Measurements from ENCODE around the gene PELI2. TPM values are rescaled to one million over a fixed set of nuclear protein-coding genes. Genes with fewer than 3 reads are reported as not detected.

The PELI2 gene
- total RNA-seq, 2 donors from 2014 or later: 31.6 to 41.8 TPM

DNA sequence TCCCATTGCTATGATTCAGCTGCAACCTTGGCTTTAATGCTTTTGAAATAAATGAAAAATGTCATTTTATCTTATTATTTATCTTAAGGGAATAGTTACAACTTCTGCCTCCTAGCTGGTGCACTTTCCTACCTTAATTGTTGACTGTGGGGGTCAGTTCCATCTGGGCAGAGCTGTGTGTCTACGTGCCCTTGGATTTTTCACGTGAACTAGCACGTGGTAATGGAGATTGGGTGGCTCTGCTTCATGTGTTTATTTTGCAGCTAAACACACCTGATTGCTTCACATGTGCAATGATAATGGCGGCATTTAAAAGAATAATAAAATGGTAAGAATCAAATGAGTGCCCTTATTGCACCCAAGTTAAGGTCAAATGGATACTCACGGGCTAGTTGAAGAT lies 10.6 kb upstream of the PELI2 start:
- Histone ChIP-seq H3K9me3 (no peaks in the 10 kb centered on the region), H3K27ac (peak overlapping the region; percentile 18 to 71 (median 42)), H3K36me3 (replicated peaks in 1 of 2; ENCODE audit: insufficient read depth in 1 of 2, low read depth in 2 of 2) (no peaks in the 10 kb centered on the region), H3K4me3 (no peak overlapping the region), H3K4me1 (peaks cover 17% of the 10 kb centered on the region), H3K27me3 (no peaks in the 10 kb centered on the region)
- no peak for TF ChIP-seq POLR2A (IDR thresholded peaks at IDR 0.05)
- TF ChIP-seq CTCF (IDR thresholded peaks at IDR 0.05): no peak
- peak; percentile 86 for ATAC-seq
- 35 to 45% methylated on average over 5 of the region's 5 CpGs for WGBS, 2 donors
- peak; percentile 40 to 74 (median 56) for DNase-seq
- intact Hi-C loops (cut with DNase I): no loop called here

DNA sequence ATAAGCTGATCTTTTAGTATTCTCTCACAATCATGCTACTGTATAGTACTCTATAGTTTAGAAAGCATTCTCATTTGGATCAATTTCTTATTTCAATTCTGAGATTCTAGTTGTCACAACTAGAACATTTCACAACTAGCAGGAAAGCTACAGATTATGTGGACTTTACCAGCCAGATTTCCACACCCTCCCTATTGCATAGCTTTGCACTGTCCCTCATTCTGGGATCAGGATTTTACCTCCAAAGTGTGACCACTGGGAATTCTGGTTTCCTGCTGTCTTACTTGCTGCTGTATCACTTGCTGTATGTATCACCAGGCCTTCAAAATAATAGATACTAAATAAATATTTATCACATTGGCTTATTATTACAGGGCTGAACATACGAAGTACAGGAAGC lies 10.2 kb upstream of the PELI2 start:
- Histone ChIP-seq H3K4me1 (peaks cover 17% of the 10 kb centered on the region), H3K36me3 (replicated peaks in 1 of 2; ENCODE audit: insufficient read depth in 1 of 2, low read depth in 2 of 2) (no peaks in the 10 kb centered on the region), H3K9me3 (no peaks in the 10 kb centered on the region), H3K27me3 (no peaks in the 10 kb centered on the region), H3K27ac (peak overlapping the region; percentile 18 to 71 (median 42)), H3K4me3 (no peak overlapping the region)
- DNase-seq: no peak
- TF ChIP-seq CTCF (IDR thresholded peaks at IDR 0.05): no peak
- TF ChIP-seq POLR2A (IDR thresholded peaks at IDR 0.05): no peak
- 30 to 33% methylated on average over 1 of the region's 1 CpG for WGBS, 2 donors
- intact Hi-C loops (cut with DNase I): no loop called here
- ATAC-seq: peak; percentile 34

- ATAC-seq (no peak), DNase-seq (no peak)
- intact Hi-C loops (cut with DNase I): no loop called here
- no peaks in the 10 kb centered on the region for H3K9me3 ChIP-seq
- H3K4me1 ChIP-seq: peaks cover 33% of the 10 kb centered on the region
- no peak overlapping the region for H3K4me3 ChIP-seq
- 85 to 90% methylated on average over 2 of the region's 2 CpGs for WGBS, 2 donors
- TF ChIP-seq POLR2A (IDR thresholded peaks at IDR 0.05) (no peak), CTCF (IDR thresholded peaks at IDR 0.05) (no peak)
- no peaks in the 10 kb centered on the region for H3K27me3 ChIP-seq
- H3K27ac ChIP-seq: no peak overlapping the region
- no peaks in the 10 kb centered on the region for H3K36me3 ChIP-seq (replicated peaks in 1 of 2; ENCODE audit: insufficient read depth in 1 of 2, low read depth in 2 of 2)
Observed at GRCh38 chr14:56112781-56113180, 5.4 kb upstream of the PELI2 start.

- ATAC-seq (no peak), DNase-seq (no peak)
- intact Hi-C loops (cut with DNase I): no loop called here
- H3K4me3 ChIP-seq: no peak overlapping the region
- H3K4me1 ChIP-seq: peaks cover 24% of the 10 kb centered on the region
- no peaks in the 10 kb centered on the region for H3K36me3 ChIP-seq (replicated peaks in 1 of 2; ENCODE audit: insufficient read depth in 1 of 2, low read depth in 2 of 2)
- H3K27ac ChIP-seq: peak overlapping the region in 3 of 4 donors; percentile 44 to 97 (median 46)
- no peaks in the 10 kb centered on the region for H3K9me3 ChIP-seq
- TF ChIP-seq CTCF (IDR thresholded peaks at IDR 0.05) (no peak), POLR2A (IDR thresholded peaks at IDR 0.05) (no peak)
- no peaks in the 10 kb centered on the region for H3K27me3 ChIP-seq
- WGBS, 2 donors: 79 to 83% methylated on average over 3 of the region's 3 CpGs
Observed at GRCh38 chr14:56115334-56115870, 2.8 kb upstream of the PELI2 start.
